Fibroblast of lung (primary cell): ENCODE results near the gene ZNF599.

ENCODE experiments used
- EZH2 ChIP-seq: IDR thresholded peaks from 2 replicates; pipeline ENCODE4 v1.5.1; 2012; ENCODE audit warnings: low read length, control low read depth, mild to moderate bottlenecking; ENCODE audit errors: missing control alignments
- TF ChIP-seq, protein P1 (sequence below), 2 donors: IDR thresholded peaks in 1 of 2; conservative IDR thresholded peaks in 1 of 2; 1 replicate in 1 of 2; 2 replicates in 1 of 2; pipeline ENCODE4 v1.5.1; 2011 to 2012; ENCODE audit warnings: low read length in 2 of 2, control low read depth in 1 of 2, inconsistent platforms in 1 of 2, low read depth in 1 of 2, mild to moderate bottlenecking in 1 of 2

- TF ChIP-seq, protein P1, sequence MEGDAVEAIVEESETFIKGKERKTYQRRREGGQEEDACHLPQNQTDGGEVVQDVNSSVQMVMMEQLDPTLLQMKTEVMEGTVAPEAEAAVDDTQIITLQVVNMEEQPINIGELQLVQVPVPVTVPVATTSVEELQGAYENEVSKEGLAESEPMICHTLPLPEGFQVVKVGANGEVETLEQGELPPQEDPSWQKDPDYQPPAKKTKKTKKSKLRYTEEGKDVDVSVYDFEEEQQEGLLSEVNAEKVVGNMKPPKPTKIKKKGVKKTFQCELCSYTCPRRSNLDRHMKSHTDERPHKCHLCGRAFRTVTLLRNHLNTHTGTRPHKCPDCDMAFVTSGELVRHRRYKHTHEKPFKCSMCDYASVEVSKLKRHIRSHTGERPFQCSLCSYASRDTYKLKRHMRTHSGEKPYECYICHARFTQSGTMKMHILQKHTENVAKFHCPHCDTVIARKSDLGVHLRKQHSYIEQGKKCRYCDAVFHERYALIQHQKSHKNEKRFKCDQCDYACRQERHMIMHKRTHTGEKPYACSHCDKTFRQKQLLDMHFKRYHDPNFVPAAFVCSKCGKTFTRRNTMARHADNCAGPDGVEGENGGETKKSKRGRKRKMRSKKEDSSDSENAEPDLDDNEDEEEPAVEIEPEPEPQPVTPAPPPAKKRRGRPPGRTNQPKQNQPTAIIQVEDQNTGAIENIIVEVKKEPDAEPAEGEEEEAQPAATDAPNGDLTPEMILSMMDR (conservative IDR thresholded peaks at IDR 0.05 in 1 of 2, IDR thresholded peaks at IDR 0.05 in 1 of 2; ENCODE audit: low read depth in 1 of 2, low read length in 2 of 2): no peak
- TF ChIP-seq EZH2: no peak
These were observed 21.3 kb upstream of the ZNF599 start for GRCh38 chr19:34794066-34794960.
